DMS153 (cell line): ENCODE results near the gene CXorf49.
"Not testable (repeated sequence)": the region's sequence is repeated elsewhere in the genome, so short reads cannot be mapped to it uniquely, and the experiment has no call there.

Source experiments
- DNase-seq: peaks from one replicate; lab custom pipeline; 2025; lab: John Stamatoyannopoulos, UW

The CXorf49 gene

DNA sequence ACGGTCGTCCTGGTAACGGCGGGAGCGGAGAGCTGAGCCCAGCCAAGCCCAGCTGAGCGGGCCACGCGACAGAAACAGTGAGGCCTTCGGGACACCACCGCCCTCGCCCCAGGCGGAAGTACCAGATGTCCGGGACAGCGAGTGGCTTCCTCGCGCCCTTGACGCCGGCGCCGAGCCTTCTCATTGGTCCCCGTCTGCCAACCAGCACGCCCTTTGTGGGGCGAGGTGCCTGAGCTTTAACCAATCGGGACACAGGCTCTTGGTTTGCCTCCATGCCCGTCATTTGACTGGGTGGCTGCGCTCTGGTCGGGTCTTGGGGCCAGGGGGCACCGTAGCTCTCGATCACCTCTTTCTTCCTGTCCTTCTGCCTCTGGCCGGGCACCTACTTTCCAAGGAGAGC, at the start of gene CXorf49:
TSS of gene CXorf49 (minus strand) at position 101 of the 400 bp plus-strand sequence. CDS start 134 bp downstream, outside the sequence.
- not testable (repeated sequence) for DNase-seq

GRCh38 chrX:71767134-71767533, 49.0 kb upstream of the CXorf49 start:
- not testable (repeated sequence) for DNase-seq

DNA sequence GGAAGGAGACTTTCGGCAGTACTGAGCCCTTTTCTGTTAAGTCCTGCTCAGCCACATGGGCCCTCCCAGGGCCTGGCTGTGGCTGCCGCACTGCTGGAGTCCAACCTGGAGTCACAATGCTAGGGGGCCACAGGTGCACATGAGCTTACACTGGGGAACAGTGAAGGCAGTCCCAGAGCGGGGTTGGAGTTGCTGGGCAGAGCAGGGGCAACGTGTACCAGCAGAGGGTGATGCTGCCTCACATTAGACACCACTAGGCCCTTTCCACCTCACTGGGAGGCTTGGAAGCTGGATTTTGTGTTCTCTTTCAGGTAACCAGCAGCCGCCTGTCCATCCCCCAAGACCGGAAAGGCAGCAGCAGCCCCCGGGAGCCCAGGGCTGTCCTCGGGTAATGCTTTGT, 47.5 kb upstream of the CXorf49 start:
- not testable (repeated sequence) for DNase-seq

DNA sequence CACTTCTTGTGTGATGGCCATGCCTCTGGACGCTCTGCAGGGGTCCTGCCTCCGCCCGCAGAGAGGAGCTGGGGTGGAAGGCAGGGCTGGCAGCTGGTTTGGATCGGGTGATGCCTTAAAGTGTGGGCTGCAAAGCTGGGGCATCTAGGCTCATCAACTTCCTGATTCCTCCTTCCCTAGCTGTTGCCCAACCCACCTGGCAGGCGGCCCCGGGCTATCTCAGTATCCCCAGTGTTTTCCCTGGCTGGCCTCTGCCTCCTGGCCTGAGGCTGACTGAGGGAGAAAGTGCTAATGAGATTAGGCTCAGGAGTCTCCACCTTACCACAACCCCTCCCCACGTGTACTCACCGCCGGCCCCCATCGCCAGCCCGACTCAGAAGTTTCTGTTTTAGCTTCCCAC, 46.7 kb upstream of the CXorf49 start:
- DNase-seq, result not testable (repeated sequence)

- DNase-seq, result not testable (repeated sequence)
Observed at GRCh38 chrX:71763049-71763448, 45.0 kb upstream of the CXorf49 start, which contains the start of gene CXorf49B. Gene CXorf49B, plus strand, starts transcription at chrX:71763349. Its CDS starts 75 bp downstream, at chrX:71763424.

- DNase-seq, result not testable (repeated sequence)
Observed at GRCh38 chrX:71760688-71761281, 42.7 kb upstream of the CXorf49 start.

DNA sequence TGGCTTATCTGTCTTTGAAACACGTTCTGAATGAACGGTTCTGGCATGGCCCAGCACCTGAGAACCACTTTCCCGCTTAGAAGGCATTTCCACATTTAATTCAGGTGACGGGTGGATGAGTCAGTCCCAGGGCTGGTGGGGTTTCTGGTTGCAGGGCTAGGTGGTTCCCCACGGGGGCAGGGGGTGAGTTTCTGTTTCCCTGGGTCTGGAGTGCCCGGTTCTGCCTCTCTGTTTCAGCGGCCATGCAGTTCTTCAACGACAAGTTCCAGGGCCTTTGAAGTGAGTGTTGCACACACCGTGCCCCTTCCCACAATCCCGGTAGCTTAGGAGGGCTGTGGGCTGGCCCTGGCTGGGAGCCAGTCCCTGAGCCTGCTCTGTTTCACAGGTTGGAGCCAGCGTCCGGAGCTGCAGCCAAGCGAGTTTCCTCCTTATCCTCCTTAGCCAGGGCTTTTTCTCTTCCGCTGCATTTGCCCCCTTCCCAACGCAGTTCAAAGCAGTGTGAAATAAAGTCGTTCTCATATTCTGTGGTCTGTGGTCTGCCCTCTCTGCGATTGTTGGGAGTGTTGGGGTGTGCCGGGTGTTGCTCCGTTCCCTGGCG, 2.3 kb upstream of the CXorf49 start:
- DNase-seq, result not testable (repeated sequence)

GRCh38 chrX:71719195-71719594, 1.1 kb upstream of the CXorf49 start:
- not testable (repeated sequence) for DNase-seq

DNA sequence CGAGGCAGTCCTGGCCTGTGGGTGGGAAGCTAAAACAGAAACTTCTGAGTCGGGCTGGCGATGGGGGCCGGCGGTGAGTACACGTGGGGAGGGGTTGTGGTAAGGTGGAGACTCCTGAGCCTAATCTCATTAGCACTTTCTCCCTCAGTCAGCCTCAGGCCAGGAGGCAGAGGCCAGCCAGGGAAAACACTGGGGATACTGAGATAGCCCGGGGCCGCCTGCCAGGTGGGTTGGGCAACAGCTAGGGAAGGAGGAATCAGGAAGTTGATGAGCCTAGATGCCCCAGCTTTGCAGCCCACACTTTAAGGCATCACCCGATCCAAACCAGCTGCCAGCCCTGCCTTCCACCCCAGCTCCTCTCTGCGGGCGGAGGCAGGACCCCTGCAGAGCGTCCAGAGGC, 1.8 kb downstream of the CXorf49 start:
- DNase-seq, result not testable (repeated sequence)

GRCh38 chrX:71715551-71715950, 2.5 kb downstream of the CXorf49 start:
- DNase-seq, result not testable (repeated sequence)

DNA sequence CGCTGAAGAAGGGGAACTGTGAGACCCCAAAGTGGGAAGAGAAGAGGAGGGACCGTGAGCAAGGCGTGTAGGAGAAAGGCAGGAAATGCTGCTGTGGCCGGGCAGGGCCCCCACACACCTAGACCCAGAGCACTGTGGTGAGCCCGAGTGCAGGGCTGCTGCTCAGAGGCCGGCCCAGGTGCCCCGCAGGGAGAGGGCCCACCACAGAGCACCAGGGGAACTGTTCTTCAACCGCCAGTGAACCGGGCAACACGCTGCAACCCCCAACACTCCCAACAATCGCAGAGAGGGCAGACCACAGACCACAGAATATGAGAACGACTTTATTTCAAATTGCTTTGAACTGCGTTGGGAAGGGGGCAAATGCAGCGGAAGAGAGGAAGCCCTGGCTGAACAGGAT, 4.0 kb downstream of the CXorf49 start:
- not testable (repeated sequence) for DNase-seq

DNA sequence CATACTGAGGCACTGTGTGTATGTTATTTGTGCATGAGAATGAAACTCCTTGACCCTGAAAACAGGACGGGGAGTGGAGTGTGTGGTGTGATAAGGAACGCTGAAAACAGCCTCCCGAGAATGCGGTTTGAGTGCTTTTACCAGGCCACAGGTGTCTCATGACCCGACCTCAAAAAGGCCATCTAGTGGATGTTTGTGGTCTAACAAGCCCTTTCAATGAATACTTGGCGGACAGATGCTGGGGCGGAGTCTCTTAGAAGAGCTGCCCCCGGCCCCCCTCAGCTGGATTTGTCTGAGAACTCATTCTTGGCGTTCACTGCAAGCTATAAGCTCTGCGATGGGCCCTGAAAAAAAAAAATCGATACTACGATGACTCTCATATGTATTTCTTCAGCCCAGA, 15.2 kb downstream of the CXorf49 start:
- DNase-seq, result not testable (repeated sequence)

- DNase-seq, result not testable (repeated sequence)
Observed at GRCh38 chrX:71699023-71699344, 19.1 kb downstream of the CXorf49 start.

DNA sequence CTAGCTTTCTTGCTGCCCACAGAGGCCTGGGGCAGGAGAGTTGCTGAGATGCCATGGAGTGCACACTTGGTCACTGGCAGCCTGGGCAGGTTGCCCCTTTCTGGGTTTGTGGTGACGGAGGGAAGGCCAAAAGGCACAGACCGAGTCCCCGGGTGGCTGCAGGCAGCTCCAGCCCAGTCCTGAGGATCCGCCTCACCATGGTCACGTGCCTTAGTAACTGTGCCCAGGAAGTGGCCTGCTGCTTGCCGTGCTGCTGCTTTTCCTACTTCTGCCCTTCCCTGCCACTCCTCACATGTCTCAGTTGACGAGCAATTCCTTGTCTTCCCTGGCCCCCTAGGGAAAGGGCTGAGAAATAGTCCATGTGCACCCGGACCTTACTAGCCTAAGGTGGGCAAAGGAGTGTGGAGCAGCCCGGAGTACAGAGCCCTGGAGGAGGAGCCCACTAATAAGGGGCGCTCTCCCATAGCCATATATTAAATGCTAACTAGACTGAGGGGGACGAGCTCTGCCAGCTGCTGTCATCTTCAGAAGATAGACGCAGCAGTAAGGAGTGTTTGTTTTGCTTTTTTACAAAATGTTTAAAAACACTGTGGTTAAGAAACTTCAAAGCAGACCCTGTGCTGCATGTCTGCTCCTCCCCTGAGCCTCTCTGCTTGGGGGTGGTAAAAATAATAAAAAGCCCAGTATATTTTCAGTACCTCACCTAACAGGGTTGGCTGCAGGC, 19.6 kb downstream of the CXorf49 start:
- not testable (repeated sequence) for DNase-seq

DNA sequence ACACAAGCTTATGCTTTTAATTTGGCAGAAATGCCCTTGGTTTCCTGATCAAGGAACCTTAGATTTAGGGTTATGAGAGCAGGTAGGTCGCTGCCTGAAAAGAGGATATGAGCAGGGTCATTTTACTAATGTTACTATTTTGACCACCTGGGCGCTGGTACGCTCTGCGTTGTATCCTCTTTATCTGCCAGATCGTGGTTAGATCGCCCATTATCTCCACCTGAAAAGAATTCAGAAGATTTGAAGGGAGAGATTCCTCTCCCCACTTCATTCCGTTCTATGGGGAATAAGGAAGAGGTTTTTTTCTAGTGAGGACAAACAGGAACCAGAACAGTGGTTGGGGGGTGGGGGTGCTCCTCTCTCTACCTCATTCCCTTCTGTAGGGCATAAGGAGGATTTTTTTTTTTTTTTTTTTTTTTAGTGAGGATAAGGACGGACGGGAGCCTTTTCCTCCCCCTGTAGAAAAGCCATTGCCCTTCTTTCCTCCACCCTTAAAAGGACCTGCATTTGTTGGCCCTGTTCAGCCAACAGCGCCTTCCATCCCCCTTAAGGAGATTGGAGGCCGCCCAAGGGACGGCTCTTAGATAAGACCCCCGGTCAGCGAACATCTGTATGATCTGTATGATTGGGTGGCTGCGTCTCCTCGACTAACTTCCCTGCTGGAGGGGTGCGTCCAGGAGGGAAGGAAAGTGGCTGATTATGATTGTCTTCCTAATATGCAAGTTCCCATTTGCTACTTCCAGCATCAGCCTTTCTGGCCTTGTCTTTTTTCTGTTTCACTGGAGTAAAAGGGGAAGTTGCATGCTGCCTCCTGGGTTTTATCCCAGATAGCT, 20.4 kb downstream of the CXorf49 start:
- not testable (repeated sequence) for DNase-seq

GRCh38 chrX:71696641-71697465, 21.2 kb downstream of the CXorf49 start:
- DNase-seq, result not testable (repeated sequence)

GRCh38 chrX:71679575-71680207, 38.4 kb downstream of the CXorf49 start:
- no peak for DNase-seq

- DNase-seq, result not testable (repeated sequence)
Observed at GRCh38 chrX:71677195-71677594, 40.9 kb downstream of the CXorf49 start.

DNA sequence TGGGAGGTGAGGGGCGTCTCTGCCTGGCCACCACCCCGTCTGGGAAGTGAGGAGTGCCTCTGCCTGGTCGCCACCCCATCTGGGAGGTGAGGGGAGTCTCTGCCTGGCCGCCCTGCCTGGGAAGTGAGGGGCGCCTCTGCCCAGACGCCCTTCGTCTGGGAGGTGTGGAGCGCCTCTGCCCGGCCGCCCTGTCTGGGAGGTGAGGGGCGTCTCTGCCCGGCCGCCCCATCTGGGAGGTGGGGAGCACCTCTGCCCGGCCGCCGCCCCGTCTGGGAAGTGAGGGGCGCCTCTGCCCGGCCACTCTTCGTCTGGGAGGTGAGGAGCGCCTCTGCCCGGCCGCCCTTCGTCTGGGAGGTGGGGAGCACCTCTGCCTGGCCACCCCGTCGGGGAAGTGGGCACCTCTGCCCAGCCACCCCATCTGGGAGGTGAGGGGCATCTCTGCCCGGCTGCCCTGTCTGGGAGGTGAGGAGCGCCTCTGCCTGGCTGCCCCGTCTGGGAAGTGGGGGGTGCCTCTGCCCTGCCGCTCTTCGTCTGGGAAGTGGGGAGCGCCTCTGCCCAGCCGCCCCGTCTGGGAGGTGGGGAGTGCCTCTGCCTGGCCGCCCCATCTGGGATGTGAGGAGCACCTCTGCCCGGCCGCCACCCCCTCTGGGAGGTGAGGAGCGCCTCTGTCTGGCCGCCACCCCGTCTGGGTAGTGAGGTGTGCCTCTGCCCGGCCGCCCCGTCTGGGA, 41.9 kb downstream of the CXorf49 start:
- not testable (repeated sequence) for DNase-seq

DNA sequence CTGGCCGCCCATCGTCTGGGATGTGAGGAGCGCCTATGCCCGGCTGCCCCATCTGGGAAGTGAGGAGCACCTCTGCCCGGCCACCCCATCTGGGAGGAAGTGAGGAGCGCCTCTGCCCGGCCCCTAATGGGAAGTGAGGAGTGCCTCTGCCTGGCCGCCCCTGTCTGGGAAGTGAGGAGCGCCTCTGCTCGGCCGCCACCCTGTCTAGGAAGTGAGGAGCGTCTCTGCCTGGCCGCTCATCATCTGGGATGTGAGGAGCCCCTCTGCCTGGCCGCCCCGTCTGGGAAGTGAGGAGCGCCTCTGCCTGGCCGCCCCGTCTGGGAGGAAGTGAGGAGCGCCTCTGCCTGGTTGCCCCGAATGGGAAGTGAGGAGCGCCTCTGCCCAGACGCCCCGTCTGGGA, 42.4 kb downstream of the CXorf49 start:
- not testable (repeated sequence) for DNase-seq
